GM19324 (cell line): ENCODE results near the gene RPS23.
"Not testable (repeated sequence)": the region's sequence is repeated elsewhere in the genome, so short reads cannot be mapped to it uniquely, and the experiment has no call there.

Source experiments
- ATAC-seq: cut with Tn5 transposase; IDR thresholded peaks from one replicate; pipeline ENCODE4 v1.9.1; 2021; ENCODE audit warnings: mild to moderate bottlenecking, moderate library complexity; ENCODE audit not compliant: unreplicated experiment, low FRiP score

Gene RPS23

GRCh38 chr5:82290908-82291307 is 12.8 kb upstream of the RPS23 start:
- ATAC-seq, result no peak

GRCh38 chr5:82290005-82290404 is 11.9 kb upstream of the RPS23 start:
- no peak for ATAC-seq

- ATAC-seq, result no peak
Measured at GRCh38 chr5:82287625-82288024, 9.5 kb upstream of the RPS23 start.

GRCh38 chr5:82285206-82285605 is 7.1 kb upstream of the RPS23 start:
- no peak for ATAC-seq

- ATAC-seq, result no peak
Measured at GRCh38 chr5:82283893-82284292, 5.7 kb upstream of the RPS23 start.

- ATAC-seq, result no peak
Measured at GRCh38 chr5:82278711-82279370, 687 bp upstream of the RPS23 start.

GRCh38 chr5:82277613-82277986 is 554 bp downstream of the RPS23 start:
- no peak for ATAC-seq

- ATAC-seq, result no peak
Measured at GRCh38 chr5:82276800-82277612, 1.1 kb downstream of the RPS23 start.

- ATAC-seq, result no peak
Measured at GRCh38 chr5:82275216-82275664, 2.9 kb downstream of the RPS23 start.

GRCh38 chr5:82274343-82275211 is 3.6 kb downstream of the RPS23 start:
- ATAC-seq, result no peak

GRCh38 chr5:82273426-82273825 is 4.7 kb downstream of the RPS23 start:
- ATAC-seq, result not testable (repeated sequence)

GRCh38 chr5:82272571-82273356 is 5.4 kb downstream of the RPS23 start:
- ATAC-seq, result not testable (repeated sequence)

GRCh38 chr5:82269363-82269762 is 8.8 kb downstream of the RPS23 start:
- ATAC-seq, result not testable (repeated sequence)

- not testable (repeated sequence) for ATAC-seq
Measured at GRCh38 chr5:82267297-82267933, 10.7 kb downstream of the RPS23 start.

- ATAC-seq, result no peak
Measured at GRCh38 chr5:82265047-82265446, 13.1 kb downstream of the RPS23 start.

GRCh38 chr5:82259172-82259800 is 18.9 kb downstream of the RPS23 start:
- ATAC-seq, result no peak

GRCh38 chr5:82257729-82258128 is 20.4 kb downstream of the RPS23 start:
- ATAC-seq, result no peak

- no peak for ATAC-seq
Measured at GRCh38 chr5:82257247-82257646, 20.9 kb downstream of the RPS23 start.

- no peak for ATAC-seq
Measured at GRCh38 chr5:82255844-82256243, 22.3 kb downstream of the RPS23 start.
